T-helper 1 cell treated with Interleukin-12 subunit alpha and Interleukin-12 subunit beta and Interleukin-4 antibody, amounts not matched to agents 30 μg/mL and 1 μg/mL, for 36 hours (primary cell): ENCODE measurements around the gene ADAMTSL3.
"Not testable (repeated sequence)": the region's sequence is repeated elsewhere in the genome, so short reads cannot be mapped to it uniquely, and the experiment has no call there.

Experiments
- H3K27ac Mint-ChIP-seq: one replicate; pipeline ENCODE4 v1.8.0; 2021; ENCODE audit warnings: mild to moderate bottlenecking, mixed read lengths
- H3K27me3 Mint-ChIP-seq: one replicate; pipeline ENCODE4 v1.8.0; 2021; ENCODE audit warnings: low read depth, mixed read lengths
- H3K36me3 Mint-ChIP-seq: one replicate; pipeline ENCODE4 v1.8.0; 2021; ENCODE audit warnings: low read depth, mixed read lengths
- H3K4me1 Mint-ChIP-seq: one replicate; pipeline ENCODE4 v1.8.0; 2021; ENCODE audit warnings: low read depth, mixed read lengths
- H3K4me3 Mint-ChIP-seq: one replicate; pipeline ENCODE4 v1.8.0; 2021; ENCODE audit warnings: mild to moderate bottlenecking, moderate library complexity, mixed read lengths
- H3K9me3 Mint-ChIP-seq: one replicate; pipeline ENCODE4 v1.8.0; 2021; ENCODE audit warnings: mixed read lengths

Gene ADAMTSL3

DNA sequence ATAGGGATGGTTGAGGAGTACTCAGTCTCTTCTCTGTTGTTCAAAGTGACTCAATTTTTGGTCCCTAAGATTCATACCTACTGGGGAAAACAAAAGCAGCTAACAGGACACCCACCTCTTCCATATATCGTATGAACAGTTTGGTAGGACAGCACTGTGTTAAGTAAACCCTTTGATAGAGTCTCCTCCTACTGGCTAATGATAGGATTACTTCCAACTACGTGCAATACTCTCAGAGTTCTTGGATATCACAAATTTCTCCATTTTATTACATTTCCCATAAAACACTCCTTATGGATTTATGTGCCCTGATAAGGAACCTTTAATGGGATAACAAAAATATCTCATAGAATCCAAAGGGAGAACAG lies 381.5 kb downstream of the ADAMTSL3 start:
- peaks cover 10% of the 10 kb centered on the region for H3K27me3 Mint-ChIP-seq
- H3K4me1 Mint-ChIP-seq: no peaks in the 10 kb centered on the region
- no peak overlapping the region for H3K4me3 Mint-ChIP-seq
- no peak overlapping the region for H3K27ac Mint-ChIP-seq
- no peaks in the 10 kb centered on the region for H3K36me3 Mint-ChIP-seq
- no peaks in the 10 kb centered on the region for H3K9me3 Mint-ChIP-seq

DNA sequence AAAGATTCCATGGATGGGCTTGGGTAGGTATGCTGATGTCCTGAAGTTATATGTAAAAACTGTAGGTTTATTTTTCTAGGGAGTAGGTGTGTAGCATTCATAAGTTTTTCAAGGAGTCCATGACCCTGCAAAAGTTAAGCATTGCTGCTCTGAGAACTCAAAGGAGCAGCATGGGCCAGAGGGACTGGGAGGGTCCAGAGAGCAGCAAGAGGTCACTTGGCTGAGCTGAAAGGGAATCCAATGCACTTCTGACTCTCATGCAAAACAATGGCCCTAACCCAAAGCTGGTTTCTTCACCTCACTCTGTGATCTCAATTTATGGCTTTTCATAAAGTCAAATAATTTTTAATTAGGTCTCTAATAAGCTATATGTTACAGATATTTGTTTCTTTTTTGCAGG lies 383.4 kb downstream of the ADAMTSL3 start:
- H3K9me3 Mint-ChIP-seq: no peaks in the 10 kb centered on the region
- no peak overlapping the region for H3K4me3 Mint-ChIP-seq
- H3K4me1 Mint-ChIP-seq: no peaks in the 10 kb centered on the region
- no peak overlapping the region for H3K27ac Mint-ChIP-seq
- peaks cover 9% of the 10 kb centered on the region for H3K27me3 Mint-ChIP-seq
- H3K36me3 Mint-ChIP-seq: no peaks in the 10 kb centered on the region

DNA sequence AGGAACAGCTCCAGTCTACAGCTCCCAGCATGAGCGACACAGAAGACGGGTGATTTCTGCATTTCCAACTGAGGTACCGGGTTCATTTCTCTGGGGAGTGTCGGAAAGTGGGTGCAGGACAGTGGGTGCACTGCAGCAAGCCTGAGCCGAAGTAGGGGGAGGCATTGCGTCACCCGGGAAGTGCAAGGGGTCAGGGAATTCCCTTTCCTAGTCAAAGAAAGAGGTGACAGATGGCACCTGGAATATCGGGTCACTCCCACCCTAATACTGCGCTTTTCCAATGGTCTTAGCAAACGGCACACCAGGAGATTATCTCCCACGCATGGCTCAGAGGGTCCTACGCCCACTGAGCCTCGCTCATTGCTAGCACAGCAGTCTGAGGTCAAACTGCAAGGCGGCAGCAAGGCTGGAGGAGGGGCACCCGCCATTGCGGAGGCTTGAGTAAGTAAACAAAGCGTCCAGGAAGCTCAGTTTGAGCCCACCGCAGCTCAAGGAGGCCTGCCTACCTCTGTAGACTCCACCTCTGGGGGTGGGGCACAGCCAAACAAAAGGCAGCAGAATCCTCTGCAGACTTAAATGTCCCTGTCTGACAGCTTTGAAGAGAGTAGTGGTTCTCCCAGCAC lies 388.6 kb downstream of the ADAMTSL3 start:
- H3K27ac Mint-ChIP-seq, H3K9me3 Mint-ChIP-seq, H3K36me3 Mint-ChIP-seq, H3K4me1 Mint-ChIP-seq, H3K27me3 Mint-ChIP-seq, H3K4me3 Mint-ChIP-seq: not testable (repeated sequence)

DNA sequence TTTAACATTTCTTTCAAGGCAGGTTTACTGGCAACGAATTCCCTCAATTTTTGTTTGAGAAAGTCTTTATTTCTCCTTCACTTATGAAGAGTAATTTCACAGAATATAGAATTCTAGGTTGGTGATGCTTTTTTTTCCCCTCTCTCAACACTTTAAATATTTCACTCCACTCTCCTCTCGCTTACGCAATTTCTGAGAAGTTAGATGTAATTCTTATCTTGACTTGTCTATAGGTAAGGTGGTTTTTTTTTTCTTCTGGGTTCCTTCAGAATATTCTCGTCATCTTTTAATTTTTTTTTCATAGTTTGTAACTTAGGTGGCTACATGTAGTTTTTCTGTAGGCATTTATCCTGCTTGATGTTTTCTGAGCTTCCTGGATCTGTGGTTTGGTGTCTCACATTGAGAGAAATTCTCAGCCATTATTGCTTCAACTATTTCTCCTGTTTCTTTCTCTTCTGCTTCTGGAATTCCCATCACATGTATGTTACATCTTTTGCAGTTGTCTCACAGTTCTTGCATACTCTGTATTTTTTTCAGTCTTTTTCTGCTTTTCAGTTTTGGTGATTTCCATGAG lies 392.2 kb downstream of the ADAMTSL3 start:
- peaks cover 7% of the 10 kb centered on the region for H3K9me3 Mint-ChIP-seq
- H3K4me3 Mint-ChIP-seq: no peak overlapping the region
- H3K27me3 Mint-ChIP-seq: no peaks in the 10 kb centered on the region
- H3K27ac Mint-ChIP-seq: no peak overlapping the region
- no peaks in the 10 kb centered on the region for H3K36me3 Mint-ChIP-seq
- H3K4me1 Mint-ChIP-seq: no peaks in the 10 kb centered on the region

DNA sequence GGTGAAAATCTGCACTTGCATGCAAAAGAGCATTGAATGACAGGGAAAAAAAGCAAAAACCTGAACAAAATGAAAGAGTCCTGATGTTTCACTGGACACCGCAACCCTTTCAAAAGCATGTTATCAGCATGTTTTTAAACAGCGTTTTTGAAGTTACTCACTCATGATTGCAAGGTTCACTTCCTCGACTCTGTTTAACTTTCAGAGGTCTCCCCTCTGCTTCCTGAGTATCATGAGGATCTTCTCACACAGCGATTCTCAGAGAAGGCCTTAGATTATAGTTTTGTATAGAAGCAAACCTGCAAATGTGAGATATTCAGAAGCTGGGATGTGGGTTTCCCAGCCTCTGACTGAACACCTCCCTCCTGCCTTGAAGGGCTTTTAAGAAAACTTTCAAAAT lies 395.6 kb downstream of the ADAMTSL3 start:
- not testable (repeated sequence) for H3K9me3 Mint-ChIP-seq

DNA sequence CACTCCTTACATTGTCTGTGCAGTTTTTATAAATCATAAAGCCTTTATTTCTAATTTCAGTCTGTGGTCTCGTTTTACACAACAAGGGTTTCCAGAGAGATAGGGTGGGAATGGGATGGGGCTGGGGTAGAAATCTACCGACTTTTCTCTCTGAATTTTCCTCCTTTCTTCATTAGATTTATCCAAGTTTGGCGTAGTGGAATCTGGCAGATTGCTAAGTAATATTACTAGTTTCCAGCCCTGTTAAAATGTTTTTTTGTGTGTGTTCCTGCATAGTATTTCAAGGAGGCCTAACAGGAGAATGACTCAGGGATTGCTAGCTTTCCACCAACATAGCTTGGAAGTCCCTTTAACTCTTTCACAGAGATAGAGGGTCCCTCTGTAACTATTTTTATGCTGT lies 396.2 kb downstream of the ADAMTSL3 start:
- Mint-ChIP-seq H3K36me3 (no peaks in the 10 kb centered on the region), H3K4me1 (no peaks in the 10 kb centered on the region), H3K4me3 (no peak overlapping the region), H3K9me3 (peaks cover 7% of the 10 kb centered on the region), H3K27me3 (no peaks in the 10 kb centered on the region), H3K27ac (no peak overlapping the region)

More for the DNA sequence above, 395.6 kb downstream of the ADAMTSL3 start:
- not testable (repeated sequence) for H3K27ac Mint-ChIP-seq, H3K4me3 Mint-ChIP-seq, H3K36me3 Mint-ChIP-seq, H3K27me3 Mint-ChIP-seq, H3K4me1 Mint-ChIP-seq

DNA sequence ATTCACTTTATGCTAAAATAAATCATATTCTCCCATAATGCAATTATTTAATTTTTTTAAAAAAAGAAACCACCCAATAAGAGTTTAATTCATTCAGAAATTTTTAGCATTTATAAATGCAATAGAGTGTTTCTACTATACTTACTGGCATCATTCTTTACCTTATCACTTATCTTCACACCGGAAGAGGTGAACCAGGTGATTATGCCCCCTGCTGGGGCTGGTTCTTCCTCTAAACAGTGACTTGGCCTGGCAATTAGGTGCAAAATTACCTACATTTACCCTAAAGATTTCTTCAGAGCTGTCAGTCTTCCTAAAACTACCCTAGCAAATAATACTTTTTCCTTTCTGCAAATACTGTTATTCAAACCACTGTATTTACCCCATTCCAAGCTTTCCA lies 397.2 kb downstream of the ADAMTSL3 start:
- H3K36me3 Mint-ChIP-seq, H3K27ac Mint-ChIP-seq, H3K9me3 Mint-ChIP-seq, H3K27me3 Mint-ChIP-seq, H3K4me3 Mint-ChIP-seq, H3K4me1 Mint-ChIP-seq: not testable (repeated sequence)

DNA sequence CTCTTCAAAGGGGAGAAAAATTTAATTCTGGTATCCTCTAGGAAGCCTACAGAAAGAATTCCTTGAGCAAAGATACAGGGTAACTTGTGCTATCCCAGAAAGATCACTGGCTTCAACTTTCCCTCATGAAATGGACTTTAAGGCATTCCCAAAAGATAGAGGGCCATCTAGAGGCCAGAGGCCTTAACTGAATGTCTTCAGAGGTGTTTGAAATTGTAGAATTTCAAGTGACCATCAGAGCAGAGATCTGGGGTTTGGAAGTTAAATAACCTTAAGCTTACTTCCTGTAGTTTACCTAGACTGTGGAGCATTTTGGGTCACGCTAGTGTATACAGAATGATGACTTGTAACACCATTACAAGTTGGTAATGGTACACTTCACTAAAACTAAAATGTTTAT lies 400.6 kb downstream of the ADAMTSL3 start:
- H3K4me3 Mint-ChIP-seq, H3K36me3 Mint-ChIP-seq, H3K27ac Mint-ChIP-seq, H3K4me1 Mint-ChIP-seq, H3K27me3 Mint-ChIP-seq: not testable (repeated sequence)
- H3K9me3 Mint-ChIP-seq: peaks cover 18% of the 10 kb centered on the region

DNA sequence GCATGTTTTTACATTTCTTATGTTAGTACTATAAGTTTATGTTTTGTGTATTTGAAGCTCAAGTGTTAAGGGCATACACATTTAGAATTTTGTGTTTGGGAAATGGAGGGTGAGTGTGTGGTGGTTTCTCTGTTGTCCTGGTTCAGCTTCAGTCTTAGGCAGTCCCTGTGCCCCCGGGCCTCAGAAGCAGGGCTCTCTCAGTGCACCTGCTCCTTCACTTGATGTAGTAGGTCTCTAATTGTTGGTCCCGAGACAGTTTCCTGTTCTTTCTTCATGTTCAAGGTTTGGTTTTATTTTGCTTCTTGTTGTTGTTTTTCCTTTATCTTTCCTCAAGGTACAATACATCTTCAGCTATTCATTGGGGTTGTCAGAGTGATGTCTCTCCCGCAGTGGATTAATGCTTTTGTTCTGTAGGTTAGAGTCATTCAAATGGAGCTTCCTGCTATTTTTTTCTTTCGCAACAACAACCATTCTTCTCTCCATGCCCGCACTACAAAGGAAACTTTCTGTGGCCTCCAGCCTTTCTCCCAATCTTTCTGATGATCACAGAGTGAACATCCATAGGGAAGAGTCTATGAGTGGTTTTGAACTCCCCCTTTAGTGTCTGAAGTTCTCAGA lies 403.9 kb downstream of the ADAMTSL3 start:
- Mint-ChIP-seq H3K27ac (no peak overlapping the region), H3K4me1 (no peaks in the 10 kb centered on the region), H3K9me3 (peaks cover 18% of the 10 kb centered on the region)

DNA sequence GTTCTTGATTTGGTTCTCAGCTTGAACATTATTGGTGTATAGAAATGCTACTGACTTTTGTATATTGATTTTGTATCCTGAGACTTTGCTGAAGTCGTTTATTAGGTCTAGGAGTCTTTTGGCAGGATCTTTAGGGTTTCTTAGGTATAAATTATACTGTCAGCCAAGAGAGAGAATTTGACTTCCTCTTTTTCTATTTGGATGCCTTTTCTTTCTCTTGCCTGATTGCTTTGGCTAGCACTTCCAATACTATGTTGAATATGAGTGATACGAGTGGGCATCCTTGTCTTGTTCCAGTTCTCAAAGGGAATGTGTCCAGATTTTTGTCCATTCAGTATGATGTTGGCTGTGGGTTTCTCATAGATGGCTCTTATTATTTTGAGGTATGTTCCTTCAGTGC lies 409.8 kb downstream of the ADAMTSL3 start:
- H3K4me3 Mint-ChIP-seq, H3K27ac Mint-ChIP-seq, H3K4me1 Mint-ChIP-seq, H3K36me3 Mint-ChIP-seq, H3K27me3 Mint-ChIP-seq: not testable (repeated sequence)
- H3K9me3 Mint-ChIP-seq: peaks cover 10% of the 10 kb centered on the region

More for the DNA sequence above, 403.9 kb downstream of the ADAMTSL3 start:
- Mint-ChIP-seq H3K4me3 (no peak overlapping the region), H3K36me3 (no peaks in the 10 kb centered on the region), H3K27me3 (no peaks in the 10 kb centered on the region)

DNA sequence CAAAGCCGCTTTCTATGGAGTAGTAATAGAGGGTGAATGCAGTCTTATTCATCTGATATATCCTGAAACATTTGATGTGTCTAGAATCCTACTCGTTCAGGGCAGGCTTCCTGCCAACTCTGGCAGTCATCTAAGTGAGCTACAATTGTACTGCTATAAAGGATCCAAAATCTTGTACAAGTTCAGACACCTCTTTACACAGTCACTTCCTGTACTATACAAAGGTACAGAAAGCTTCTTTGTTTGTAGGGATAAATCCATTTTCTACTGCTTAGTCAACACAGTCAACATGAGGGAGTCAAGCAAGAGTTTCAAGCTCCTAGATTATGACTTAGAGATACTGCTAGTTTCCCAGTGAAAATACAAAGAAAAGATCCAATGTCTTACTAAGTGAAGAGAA lies 414.8 kb downstream of the ADAMTSL3 start:
- not testable (repeated sequence) for H3K4me1 Mint-ChIP-seq, H3K36me3 Mint-ChIP-seq, H3K27me3 Mint-ChIP-seq, H3K27ac Mint-ChIP-seq, H3K4me3 Mint-ChIP-seq
- H3K9me3 Mint-ChIP-seq: peaks cover 10% of the 10 kb centered on the region

DNA sequence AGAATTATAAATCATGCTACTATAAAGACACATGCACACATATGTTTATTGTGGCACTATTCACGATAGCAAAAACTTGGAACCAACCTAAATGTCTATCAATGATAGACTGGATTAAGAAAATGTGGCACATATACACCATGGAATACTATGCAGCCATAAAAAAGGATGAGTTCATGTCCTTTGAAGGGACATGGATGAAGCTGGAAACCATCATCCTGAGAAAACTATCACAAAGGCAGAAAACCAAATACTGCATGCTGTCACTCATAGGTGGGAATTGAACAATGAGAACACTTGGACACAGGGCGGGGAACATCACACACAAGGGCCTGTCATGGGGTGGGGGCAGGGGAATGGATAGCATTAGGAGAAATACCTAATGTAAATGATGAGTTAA lies 424.1 kb downstream of the ADAMTSL3 start:
- H3K4me3 Mint-ChIP-seq, H3K9me3 Mint-ChIP-seq, H3K36me3 Mint-ChIP-seq, H3K27ac Mint-ChIP-seq: not testable (repeated sequence)
- H3K27me3 Mint-ChIP-seq: peaks cover 63% of the 10 kb centered on the region
- H3K4me1 Mint-ChIP-seq: peaks cover 12% of the 10 kb centered on the region

DNA sequence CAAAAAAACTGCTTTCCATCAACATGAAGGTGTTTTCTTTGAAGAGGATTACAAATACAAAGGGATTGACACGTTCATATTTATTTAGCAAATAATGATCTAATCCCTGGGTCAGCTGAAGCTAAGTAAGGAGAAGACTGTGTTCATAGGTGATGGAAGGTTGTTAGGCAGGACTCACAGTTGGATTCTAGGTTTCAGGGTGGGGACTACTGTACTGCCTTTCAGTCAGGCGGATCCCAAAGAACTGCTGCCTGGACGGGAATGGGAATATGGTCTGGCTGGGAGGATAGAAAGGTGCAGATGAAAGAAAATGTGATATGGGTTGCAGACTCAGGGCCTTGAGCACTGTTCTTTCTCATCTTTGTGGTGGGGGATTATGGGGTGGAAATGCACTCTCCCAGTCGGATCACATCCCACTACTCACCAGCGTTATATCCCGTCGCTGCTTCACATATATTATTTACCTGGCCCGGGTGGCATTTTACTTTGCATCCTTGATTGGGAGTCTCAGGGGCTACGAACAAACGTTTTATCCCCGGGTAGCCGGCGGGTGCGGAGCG lies 425.5 kb downstream of the ADAMTSL3 start:
- H3K27me3 Mint-ChIP-seq: peaks cover 60% of the 10 kb centered on the region
- H3K9me3 Mint-ChIP-seq, H3K27ac Mint-ChIP-seq, H3K36me3 Mint-ChIP-seq: not testable (repeated sequence)
- peaks cover 12% of the 10 kb centered on the region for H3K4me1 Mint-ChIP-seq
- H3K4me3 Mint-ChIP-seq: peak overlapping the region; percentile 79

DNA sequence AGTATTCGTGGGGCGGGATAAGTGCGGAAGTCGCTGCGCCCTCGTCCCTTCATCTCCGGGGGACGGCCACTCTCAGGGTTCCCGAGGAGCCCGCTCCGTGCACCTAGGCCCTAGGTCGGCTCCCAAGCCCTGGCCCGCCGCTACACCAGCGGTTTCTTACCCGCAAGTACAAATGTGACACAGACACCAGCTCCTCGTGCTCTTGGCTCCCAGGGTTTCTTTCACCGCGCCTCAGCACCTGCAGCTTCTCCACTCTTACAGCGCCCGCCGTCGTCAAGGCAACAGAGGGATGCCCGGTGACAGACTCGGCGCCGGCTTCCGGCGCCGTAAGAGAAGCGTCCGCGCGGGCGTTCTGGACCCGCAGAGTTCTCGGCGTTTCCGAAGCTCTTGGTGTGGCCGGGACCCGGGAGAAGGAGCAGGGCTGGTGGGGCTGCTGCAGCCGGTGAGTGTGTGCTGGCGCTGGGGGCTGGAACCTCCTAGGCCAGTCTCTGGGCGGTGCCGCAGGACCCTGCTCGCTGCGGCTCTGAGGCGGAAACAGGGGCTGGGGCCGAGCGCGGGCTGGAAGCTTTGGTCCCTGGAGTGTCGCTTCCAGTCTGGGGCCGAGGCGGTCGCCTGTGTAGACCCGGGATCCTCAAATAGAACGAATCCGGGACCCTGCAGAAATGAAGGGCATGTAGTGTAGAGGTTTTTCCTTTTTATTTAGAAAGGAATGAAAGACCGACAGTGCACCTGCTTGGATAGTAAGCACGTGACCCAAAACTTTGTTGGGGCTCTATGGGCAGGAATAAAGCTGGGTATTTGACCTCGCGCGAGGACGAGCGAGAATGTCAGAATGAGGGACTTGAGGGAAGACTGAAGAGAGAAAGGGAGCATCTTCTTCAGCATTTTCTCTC lies 426.2 kb downstream of the ADAMTSL3 start:
- peaks cover 12% of the 10 kb centered on the region for H3K4me1 Mint-ChIP-seq
- H3K4me3 Mint-ChIP-seq: peak overlapping the region; percentile 79
- no peak overlapping the region for H3K27ac Mint-ChIP-seq
- H3K27me3 Mint-ChIP-seq: peaks cover 54% of the 10 kb centered on the region
- no peaks in the 10 kb centered on the region for H3K9me3 Mint-ChIP-seq
- H3K36me3 Mint-ChIP-seq: no peaks in the 10 kb centered on the region

DNA sequence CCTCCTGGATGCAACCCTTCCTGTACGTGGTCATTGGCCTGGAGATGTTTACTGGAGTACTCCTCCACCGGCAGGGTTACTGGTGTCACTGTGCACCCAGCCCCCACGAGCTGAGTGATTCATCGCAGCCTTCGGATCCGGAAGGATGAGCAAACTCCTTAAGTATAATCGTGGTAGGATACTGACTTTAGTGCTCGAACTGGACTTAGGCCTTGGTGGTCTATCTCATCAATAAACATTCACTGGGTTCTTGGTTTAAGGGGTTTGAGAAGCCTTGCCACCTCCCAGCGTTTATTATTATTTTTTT lies 426.8 kb downstream of the ADAMTSL3 start:
- Mint-ChIP-seq H3K4me1 (peaks cover 12% of the 10 kb centered on the region), H3K27me3 (peaks cover 54% of the 10 kb centered on the region), H3K4me3 (peak overlapping the region; percentile 79)
- H3K27ac Mint-ChIP-seq, H3K36me3 Mint-ChIP-seq, H3K9me3 Mint-ChIP-seq: not testable (repeated sequence)
